Psoas muscle (tissue), 8 donors: Measurements from ENCODE around the gene PSKH1. TPM values are rescaled to one million over a fixed set of nuclear protein-coding genes. Genes with fewer than 3 reads are reported as not detected.

Source experiments
- ATAC-seq, 4 donors: fragments of 200-7000 bp; cut with Tn5 transposase; one replicate each; pipeline ENCODE4 v1.9.1; 2020; ENCODE audit warnings: moderate library complexity in 3 of 4, mild to moderate bottlenecking in 2 of 4
- DNase-seq, 2 donors: peaks; one replicate each; pipeline ENCODE4 v3.0.0-alpha.2; 2020
- H3K27ac ChIP-seq: fragments of 200-600 bp; one replicate; pipeline ENCODE4 v1.8.0; 2022
- H3K27me3 ChIP-seq, 3 donors: fragments of 200-600 bp in 1 of 3; one replicate each; pipeline versions ENCODE4 v1.6.1 to v1.8.0; 2013 to 2022; ENCODE audit warnings: low read length in 2 of 3, mild to moderate bottlenecking in 2 of 3, moderate library complexity in 1 of 3; ENCODE audit not compliant: insufficient read depth in 3 of 3
- H3K36me3 ChIP-seq, 2 donors: fragments of 200-600 bp in 1 of 2; one replicate each; pipeline versions ENCODE4 v1.6.1 to v1.8.0; 2013 to 2022; ENCODE audit warnings: low read depth in 1 of 2, mild to moderate bottlenecking in 1 of 2, moderate library complexity in 1 of 2; ENCODE audit not compliant: insufficient read depth in 1 of 2
- H3K4me1 ChIP-seq: fragments of 200-600 bp; one replicate; pipeline ENCODE4 v1.8.0; 2022
- H3K4me3 ChIP-seq: fragments of 200-600 bp; one replicate; pipeline ENCODE4 v1.8.0; 2022; ENCODE audit warnings: mild to moderate bottlenecking
- H3K9me3 ChIP-seq: fragments of 200-600 bp; one replicate; pipeline ENCODE4 v1.8.0; 2022
- CTCF ChIP-seq: fragments of 200-600 bp; IDR thresholded peaks from one replicate; pipeline ENCODE4 v1.8.0; 2022; ENCODE audit warnings: antibody characterized with exemption
- WGBS, 3 donors: extraction: QIAGEN DNeasy Blood & Tissue Kit; methylation state at CpG; one replicate each; pipeline versions ENCODE4 v1.1.6 to v1.1.7; 2013; 5-methylcytosine and 5-hydroxymethylcytosine counted together
- intact Hi-C, 2 donors: fragments of 100-400 bp; cut with DNase I; formaldehyde crosslinking; loops; one replicate each; pipeline versions ENCODE4 v1.11.0 to v1.14.2; 2022
- polyA plus RNA-seq, 3 donors: library from polyadenylated mRNA; stranded (reverse); fragments of 200-250 nt; gene quantifications; one replicate each; pipeline ENCODE4 v1.2.3, GENCODE V29; 2013
- total RNA-seq, 4 donors: library from RNA; stranded (reverse); fragmentation: NEBNext Ultra II Directional in 2 of 4; extraction: Animal tissue kit (Norgen Biotek cat#: 25700) in 2 of 4; gene quantifications; one replicate each; pipeline versions ENCODE4 v1.2.1 to v1.2.4, GENCODE V29; 2021 to 2023
- donor health status: healthy with polysubstance abuse.
- donor health status: DM: no; HTN: no; CAD: no; lungs with moderate emphysema.
- donor health status: Bipolar disorder and iron deficiency.
- donor health status: healthy.
- donor health status: DM: yes; HTN: yes; CAD: no.
- donor health status: DM: no; HTN: no; CAD: no.
- donor health status: DM: no; HTN: no; CAD: no.
- donor health status: DM: yes; HTN: yes; CAD: no.

PSKH1 gene
- total and polyA plus RNA-seq, 7 donors: 9.6 to 18.8 (median 15.6) TPM

- no peak overlapping the region for H3K4me3 ChIP-seq
- peak in 1 of 2 donors; percentile 12 for DNase-seq
- H3K27ac ChIP-seq: no peak overlapping the region
- no peaks in the 10 kb centered on the region for H3K27me3 ChIP-seq
- H3K4me1 ChIP-seq: peaks cover 10% of the 10 kb centered on the region
- intact Hi-C loops: no loop called here
- ATAC-seq: no peak
- 82 to 88% (median 84%) methylated on average over 16 of the region's 16 CpGs for WGBS, 3 donors
- TF ChIP-seq CTCF: no peak
- H3K36me3 ChIP-seq: peaks cover 9 to 100% of the 10 kb centered on the region in 2 donors
- no peaks in the 10 kb centered on the region for H3K9me3 ChIP-seq
These were observed 57.3 kb downstream of the PSKH1 start for GRCh38 chr16:67950335-67950843.

- ATAC-seq (peak in 3 of 4 donors; percentile 23 to 54 (median 28)), DNase-seq (peak in 1 of 2 donors; percentile 53)
- no peak for TF ChIP-seq CTCF
- WGBS, 3 donors: 20 to 39% (median 28%) methylated on average over 12 of the region's 12 CpGs
- intact Hi-C loops: no loop called here
- H3K27ac ChIP-seq: no peak overlapping the region
- peaks cover 9 to 100% of the 10 kb centered on the region in 2 donors for H3K36me3 ChIP-seq
- no peaks in the 10 kb centered on the region for H3K27me3 ChIP-seq
- no peak overlapping the region for H3K4me3 ChIP-seq
- peaks cover 10% of the 10 kb centered on the region for H3K4me1 ChIP-seq
- H3K9me3 ChIP-seq: no peaks in the 10 kb centered on the region
These were observed 58.4 kb downstream of the PSKH1 start for GRCh38 chr16:67951485-67951884.

GRCh38 chr16:67953641-67954375 is 60.8 kb downstream of the PSKH1 start:
- TF ChIP-seq CTCF: no peak
- intact Hi-C loops: no loop called here
- Histone ChIP-seq H3K4me3 (no peak overlapping the region), H3K36me3 (peaks cover 0 to 100% of the 10 kb centered on the region in 2 donors), H3K27me3 (no peaks in the 10 kb centered on the region), H3K27ac (no peak overlapping the region), H3K9me3 (no peaks in the 10 kb centered on the region), H3K4me1 (peaks cover 14% of the 10 kb centered on the region)
- DNase-seq (no peak), ATAC-seq (no peak)
- 66 to 87% (median 73%) methylated on average over 8 of the region's 8 CpGs for WGBS, 3 donors

GRCh38 chr16:67954421-67955196 is 61.6 kb downstream of the PSKH1 start:
- Histone ChIP-seq H3K4me1 (peaks cover 22% of the 10 kb centered on the region), H3K9me3 (no peaks in the 10 kb centered on the region), H3K27me3 (no peaks in the 10 kb centered on the region), H3K4me3 (no peak overlapping the region), H3K36me3 (peaks cover 0 to 100% of the 10 kb centered on the region in 2 donors), H3K27ac (no peak overlapping the region)
- WGBS, 3 donors: 46 to 67% (median 53%) methylated on average over 10 of the region's 10 CpGs
- intact Hi-C loops: no loop called here
- ATAC-seq: peak in 2 of 4 donors; percentile 30 to 46
- no peak for TF ChIP-seq CTCF
- peak in 1 of 2 donors; percentile 25 for DNase-seq
